ENCODE measurements around the gene MLYCD. TPM values are rescaled to one million over a fixed set of nuclear protein-coding genes. Genes with fewer than 3 reads are reported as not detected.

The MLYCD gene
- total RNA-seq, 2 donors from 2014 or later: 19.2 to 29.3 TPM

DNA sequence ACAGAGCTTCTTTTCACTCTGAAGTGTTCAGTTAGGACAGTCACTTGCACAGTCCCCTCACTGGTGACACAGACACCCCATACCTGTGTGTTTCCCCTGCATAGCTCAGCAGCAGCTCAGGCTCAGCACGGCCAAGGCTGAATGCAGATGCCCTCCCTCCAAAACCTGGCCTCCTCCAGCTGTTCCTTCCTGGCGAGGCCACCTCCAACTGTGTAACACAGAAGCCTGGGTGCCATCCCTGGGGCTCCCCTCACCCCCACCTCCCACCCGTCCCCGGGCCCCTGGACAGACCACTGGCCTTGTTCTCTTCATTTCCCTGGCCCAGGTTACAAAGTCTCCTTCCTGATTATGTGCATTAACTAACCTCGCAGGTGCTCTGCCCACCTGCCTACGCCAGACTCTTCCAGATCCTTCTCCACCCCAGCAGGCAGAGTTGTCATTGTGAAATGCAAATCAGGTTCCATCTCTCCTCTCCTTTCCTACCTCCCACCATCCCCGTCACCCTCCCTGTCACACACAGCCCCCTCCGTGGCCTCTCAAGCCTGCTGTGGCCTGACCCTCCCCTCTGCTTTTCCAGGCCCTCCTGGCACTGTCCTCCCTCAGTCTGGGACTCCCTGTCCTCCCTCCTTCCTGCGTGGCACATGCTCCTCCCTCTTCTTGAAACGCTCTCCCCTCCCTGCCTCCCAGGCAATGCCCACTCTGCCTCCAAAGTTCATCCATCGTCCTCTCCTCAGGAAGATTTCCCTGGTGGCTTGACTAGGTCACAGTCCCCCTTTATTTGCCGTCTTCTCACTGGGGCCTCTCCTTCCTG is 26.4 kb downstream of the MLYCD start:
- TF ChIP-seq, protein P1, sequence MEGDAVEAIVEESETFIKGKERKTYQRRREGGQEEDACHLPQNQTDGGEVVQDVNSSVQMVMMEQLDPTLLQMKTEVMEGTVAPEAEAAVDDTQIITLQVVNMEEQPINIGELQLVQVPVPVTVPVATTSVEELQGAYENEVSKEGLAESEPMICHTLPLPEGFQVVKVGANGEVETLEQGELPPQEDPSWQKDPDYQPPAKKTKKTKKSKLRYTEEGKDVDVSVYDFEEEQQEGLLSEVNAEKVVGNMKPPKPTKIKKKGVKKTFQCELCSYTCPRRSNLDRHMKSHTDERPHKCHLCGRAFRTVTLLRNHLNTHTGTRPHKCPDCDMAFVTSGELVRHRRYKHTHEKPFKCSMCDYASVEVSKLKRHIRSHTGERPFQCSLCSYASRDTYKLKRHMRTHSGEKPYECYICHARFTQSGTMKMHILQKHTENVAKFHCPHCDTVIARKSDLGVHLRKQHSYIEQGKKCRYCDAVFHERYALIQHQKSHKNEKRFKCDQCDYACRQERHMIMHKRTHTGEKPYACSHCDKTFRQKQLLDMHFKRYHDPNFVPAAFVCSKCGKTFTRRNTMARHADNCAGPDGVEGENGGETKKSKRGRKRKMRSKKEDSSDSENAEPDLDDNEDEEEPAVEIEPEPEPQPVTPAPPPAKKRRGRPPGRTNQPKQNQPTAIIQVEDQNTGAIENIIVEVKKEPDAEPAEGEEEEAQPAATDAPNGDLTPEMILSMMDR (IDR thresholded peaks at IDR 0.05): no peak
- no peak for DNase-seq
- 82 to 89% methylated on average over 12 of the region's 12 CpGs for WGBS, 2 donors

DNA sequence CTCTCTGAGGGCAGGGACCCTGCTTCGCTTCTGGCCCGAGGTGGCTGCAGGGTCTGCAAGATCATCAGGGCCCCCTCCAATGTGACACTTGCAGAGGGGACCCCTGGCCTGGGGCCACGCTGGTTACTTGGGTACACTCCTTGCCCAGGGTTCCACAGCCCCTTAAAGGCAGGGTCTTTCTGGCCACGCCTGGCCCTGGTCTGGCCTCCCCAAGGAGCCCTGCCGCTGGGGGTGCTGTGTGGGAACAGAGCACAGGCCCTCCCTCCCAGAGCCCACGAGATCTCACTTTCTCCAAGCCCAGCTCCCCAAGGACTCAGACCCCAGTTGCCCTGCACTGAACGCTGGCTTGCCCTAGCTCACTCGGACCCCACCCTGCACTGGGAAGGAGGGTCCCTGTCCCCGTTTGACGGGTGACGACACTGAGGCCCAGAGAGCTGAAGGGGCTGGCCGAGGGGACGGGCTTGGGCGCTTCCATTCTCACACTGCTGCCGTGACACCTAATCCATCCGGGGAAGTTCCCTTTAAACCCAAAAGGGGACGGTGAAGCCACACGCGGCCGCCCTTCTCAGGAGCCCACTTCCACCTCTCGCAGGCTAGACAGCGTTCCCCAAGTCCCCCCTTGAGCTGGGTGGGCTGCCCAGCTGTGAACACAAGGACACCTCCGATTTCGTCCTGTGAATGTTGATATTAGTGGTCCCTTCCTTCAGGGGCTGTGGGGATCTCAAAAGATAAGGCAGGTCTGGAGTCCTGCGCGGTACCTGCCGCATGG is 27.2 kb downstream of the MLYCD start:
- ATAC-seq: no peak

More for the DNA sequence above, 26.4 kb downstream of the MLYCD start:
- Histone ChIP-seq H3K27me3 (no peaks in the 10 kb centered on the region), H3K27ac (no peak overlapping the region), H3K4me1 (peaks cover 4% of the 10 kb centered on the region), H3K4me3 (no peak overlapping the region), H3K9me3 (no peaks in the 10 kb centered on the region), H3K36me3 (replicated peaks in 1 of 2; ENCODE audit: insufficient read depth in 1 of 2, low read depth in 2 of 2) (peaks cover 0 to 2% of the 10 kb centered on the region in 2 donors)
- intact Hi-C loops (cut with DNase I): no loop called here
- ATAC-seq: no peak

DNA sequence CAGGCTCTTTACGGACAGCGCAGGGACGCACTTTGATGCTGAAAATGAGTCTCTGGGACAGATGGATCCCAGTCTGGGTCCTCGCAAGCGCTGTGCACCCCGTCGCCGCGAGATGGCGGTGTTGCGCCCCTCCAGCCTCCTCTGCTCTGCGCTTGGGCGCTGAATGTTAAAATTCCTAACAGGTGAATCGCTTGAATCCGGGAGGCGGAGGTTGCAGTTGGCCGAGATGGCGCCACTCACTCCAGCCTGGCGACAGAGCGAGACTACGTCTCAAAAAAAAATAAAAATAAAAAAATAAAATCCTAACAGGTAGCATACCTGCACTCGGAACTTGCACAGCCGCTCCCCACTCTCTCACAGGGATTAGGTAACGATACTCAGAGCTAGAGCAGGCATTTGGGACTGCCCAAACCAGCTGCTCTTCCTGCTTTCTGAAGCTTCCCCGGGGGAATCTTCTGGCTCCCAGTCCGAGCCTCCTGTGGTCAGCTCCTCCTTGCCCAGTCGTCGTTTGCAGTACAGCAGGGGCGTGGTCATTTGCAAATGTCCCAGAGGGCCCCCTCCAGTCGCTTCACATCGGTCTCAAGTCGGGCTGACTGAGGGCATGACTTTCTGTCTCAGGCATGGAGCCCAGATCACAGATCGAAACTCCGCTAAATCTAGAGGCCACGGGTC is 27.9 kb downstream of the MLYCD start:
- WGBS, 2 donors: 22 to 60% methylated on average over 19 to 35 of the region's 35 CpGs
- peak overlapping the region in 3 of 4 donors; percentile 59 to 88 (median 80) for H3K27ac ChIP-seq
- DNase-seq (peak; percentile 79 to 83 (median 82)), ATAC-seq (peak; percentile 87)
- H3K4me3 ChIP-seq: no peak overlapping the region
- no peaks in the 10 kb centered on the region for H3K27me3 ChIP-seq
- intact Hi-C loops (cut with DNase I): no loop called here
- H3K36me3 ChIP-seq (replicated peaks in 1 of 2; ENCODE audit: insufficient read depth in 1 of 2, low read depth in 2 of 2): no peaks in the 10 kb centered on the region
- H3K4me1 ChIP-seq: peaks cover 4% of the 10 kb centered on the region
- TF ChIP-seq POLR2A (IDR thresholded peaks at IDR 0.05): peak in 2 of 3 donors; percentile 30 to 59
- TF ChIP-seq, protein P1 (IDR thresholded peaks at IDR 0.05): peak; percentile 88 to 97 (median 93)
- no peaks in the 10 kb centered on the region for H3K9me3 ChIP-seq

More for the DNA sequence above, 27.2 kb downstream of the MLYCD start:
- H3K36me3 ChIP-seq (replicated peaks in 1 of 2; ENCODE audit: insufficient read depth in 1 of 2, low read depth in 2 of 2): peaks cover 0 to 2% of the 10 kb centered on the region in 2 donors
- H3K9me3 ChIP-seq: no peaks in the 10 kb centered on the region
- intact Hi-C loops (cut with DNase I): no loop called here
- no peaks in the 10 kb centered on the region for H3K27me3 ChIP-seq
- DNase-seq: no peak
- H3K27ac ChIP-seq: peak overlapping the region in 1 of 4 donors; percentile 80
- H3K4me1 ChIP-seq: peaks cover 4% of the 10 kb centered on the region
- TF ChIP-seq, protein P1 (IDR thresholded peaks at IDR 0.05): no peak
- 52 to 65% methylated on average over 10 to 26 of the region's 27 CpGs for WGBS, 2 donors
- H3K4me3 ChIP-seq: no peak overlapping the region

DNA sequence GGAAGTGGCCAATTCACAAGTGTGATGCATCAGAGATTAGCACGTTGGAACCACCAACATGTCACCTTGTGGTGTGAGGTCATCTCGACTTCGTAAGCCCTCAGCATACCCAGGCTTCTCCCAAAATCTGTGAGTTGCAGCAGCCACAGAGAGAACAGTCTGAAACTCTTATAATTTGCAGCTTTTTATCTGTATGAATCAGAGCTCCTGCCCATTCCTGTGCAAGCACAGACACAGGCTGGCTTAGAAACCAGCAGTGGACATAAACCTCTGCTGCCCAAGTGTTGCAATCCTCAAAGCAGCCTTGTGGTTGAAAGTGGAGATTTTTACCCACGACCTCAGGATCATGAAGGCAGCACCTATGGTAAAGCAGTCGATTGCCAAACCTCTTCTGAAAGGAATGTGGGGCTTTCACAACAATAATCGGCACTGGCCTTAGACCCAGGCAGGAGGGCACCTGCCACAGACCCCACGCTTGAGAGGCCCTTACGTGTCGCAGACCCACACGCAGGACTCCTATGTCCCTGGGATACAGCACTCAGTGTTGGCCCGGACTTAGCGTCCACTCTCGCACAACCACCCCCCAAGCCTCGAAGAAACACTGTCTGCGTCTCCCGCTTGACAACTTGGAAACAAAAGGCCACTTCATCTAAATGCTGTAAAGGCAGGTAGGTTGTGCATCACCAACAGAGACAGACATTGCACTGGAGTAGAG is 29.6 kb downstream of the MLYCD start:
- H3K27ac ChIP-seq: no peak overlapping the region
- no peak for DNase-seq
- intact Hi-C loops (cut with DNase I): no loop called here
- TF ChIP-seq POLR2A (IDR thresholded peaks at IDR 0.05): no peak
- TF ChIP-seq, protein P1 (IDR thresholded peaks at IDR 0.05): no peak
- no peaks in the 10 kb centered on the region for H3K27me3 ChIP-seq
- no peak for ATAC-seq
- no peaks in the 10 kb centered on the region for H3K36me3 ChIP-seq (replicated peaks in 1 of 2; ENCODE audit: insufficient read depth in 1 of 2, low read depth in 2 of 2)
- no peaks in the 10 kb centered on the region for H3K9me3 ChIP-seq
- peaks cover 4% of the 10 kb centered on the region for H3K4me1 ChIP-seq
- WGBS, 2 donors: 76 to 82% methylated on average over 12 to 16 of the region's 16 CpGs
- no peak overlapping the region for H3K4me3 ChIP-seq

Measured in body of pancreas (tissue), 4 donors.